ENCODE results near the gene COPB1. TPM values are rescaled to one million over a fixed set of nuclear protein-coding genes. Genes with fewer than 3 reads are reported as not detected.
A peak's percentile ranks its signal among the peaks of the same experiment; 100 is the strongest.

COPB1 gene
- total RNA-seq, 4 donors from 2014 or later, result 62.8 to 66.0 (median 64.8) TPM

GRCh38 chr11:14506532-14506931 is 6.9 kb upstream of the COPB1 start:
- Histone ChIP-seq H3K9me3 (no peaks in the 10 kb centered on the region), H3K36me3 (peaks cover 82% of the 10 kb centered on the region), H3K4me3 (no peak overlapping the region), H3K27me3 (no peaks in the 10 kb centered on the region), H3K4me1 (no peaks in the 10 kb centered on the region), H3K27ac (no peak overlapping the region)
- no peak for TF ChIP-seq POLR2AphosphoS5 (IDR thresholded peaks at IDR 0.05)
- no peak for TF ChIP-seq EP300 (IDR thresholded peaks at IDR 0.05)
- no peak for TF ChIP-seq CTCF (IDR thresholded peaks at IDR 0.05)
- TF ChIP-seq POLR2A (IDR thresholded peaks at IDR 0.05), result no peak
- no peak for DNase-seq (ENCODE audit: low spot score in 2 of 2)
- 93% methylated on average over 3 of the region's 3 CpGs for WGBS

GRCh38 chr11:14503023-14503422 is 3.4 kb upstream of the COPB1 start:
- 94% methylated on average over 1 of the region's 1 CpG for WGBS

GRCh38 chr11:14502039-14502438 is 2.4 kb upstream of the COPB1 start:
- DNase-seq (ENCODE audit: low spot score in 2 of 2), result no peak
- 93% methylated on average over 4 of the region's 4 CpGs for WGBS
- TF ChIP-seq CTCF (IDR thresholded peaks at IDR 0.05) (no peak), POLR2AphosphoS5 (IDR thresholded peaks at IDR 0.05) (no peak), EP300 (IDR thresholded peaks at IDR 0.05) (no peak), POLR2A (IDR thresholded peaks at IDR 0.05) (no peak)
- Histone ChIP-seq H3K27ac (no peak overlapping the region), H3K9me3 (no peaks in the 10 kb centered on the region), H3K36me3 (peaks cover 49% of the 10 kb centered on the region), H3K27me3 (no peaks in the 10 kb centered on the region), H3K4me1 (peaks cover 28% of the 10 kb centered on the region), H3K4me3 (no peak overlapping the region)

More at GRCh38 chr11:14503023-14503422, 3.4 kb upstream of the COPB1 start:
- no peaks in the 10 kb centered on the region for H3K9me3 ChIP-seq
- no peak overlapping the region for H3K27ac ChIP-seq
- H3K4me1 ChIP-seq, result peaks cover 18% of the 10 kb centered on the region
- no peaks in the 10 kb centered on the region for H3K27me3 ChIP-seq
- H3K36me3 ChIP-seq, result peaks cover 49% of the 10 kb centered on the region
- TF ChIP-seq EP300 (IDR thresholded peaks at IDR 0.05), result no peak
- TF ChIP-seq POLR2A (IDR thresholded peaks at IDR 0.05), result no peak
- no peak for TF ChIP-seq CTCF (IDR thresholded peaks at IDR 0.05)
- no peak for TF ChIP-seq POLR2AphosphoS5 (IDR thresholded peaks at IDR 0.05)
- no peak overlapping the region for H3K4me3 ChIP-seq
- DNase-seq (ENCODE audit: low spot score in 2 of 2), result no peak

GRCh38 chr11:14500181-14500651 is 605 bp upstream of the COPB1 start:
- Histone ChIP-seq H3K4me1 (peaks cover 34% of the 10 kb centered on the region), H3K4me3 (peak overlapping the region; percentile 94), H3K27ac (peak overlapping the region; percentile 92), H3K36me3 (peaks cover 41% of the 10 kb centered on the region), H3K9me3 (no peaks in the 10 kb centered on the region), H3K27me3 (no peaks in the 10 kb centered on the region)
- no peak for DNase-seq (ENCODE audit: low spot score in 2 of 2)
- no peak for TF ChIP-seq CTCF (IDR thresholded peaks at IDR 0.05)
- no peak for TF ChIP-seq POLR2A (IDR thresholded peaks at IDR 0.05)
- no peak for TF ChIP-seq EP300 (IDR thresholded peaks at IDR 0.05)
- TF ChIP-seq POLR2AphosphoS5 (IDR thresholded peaks at IDR 0.05), result no peak
- WGBS, result 0% methylated on average over 6 of the region's 6 CpGs

- H3K36me3 ChIP-seq, result peaks cover 41% of the 10 kb centered on the region
- H3K27me3 ChIP-seq, result no peaks in the 10 kb centered on the region
- DNase-seq (ENCODE audit: low spot score in 2 of 2), result peak in 1 of 2 donors; percentile 70
- peak overlapping the region; percentile 92 for H3K27ac ChIP-seq
- WGBS, result under 1% methylated on average over 10 of the region's 19 CpGs
- no peak for TF ChIP-seq POLR2AphosphoS5 (IDR thresholded peaks at IDR 0.05)
- TF ChIP-seq POLR2A (IDR thresholded peaks at IDR 0.05), result no peak
- no peak for TF ChIP-seq EP300 (IDR thresholded peaks at IDR 0.05)
- no peak for TF ChIP-seq CTCF (IDR thresholded peaks at IDR 0.05)
- H3K9me3 ChIP-seq, result no peaks in the 10 kb centered on the region
- peak overlapping the region; percentile 94 for H3K4me3 ChIP-seq
- H3K4me1 ChIP-seq, result peaks cover 34% of the 10 kb centered on the region
Observed at GRCh38 chr11:14499178-14499559, 442 bp downstream of the COPB1 start.
